ENCODE data around the gene CCDC3.

The CCDC3 gene

GRCh38 chr10:12929381-12929780, 72.1 kb downstream of the CCDC3 start:
- Mint-ChIP-seq H3K27ac (no peak overlapping the region), H3K4me1 (no peaks in the 10 kb centered on the region), H3K4me3 (no peak overlapping the region), H3K27me3 (no peaks in the 10 kb centered on the region), H3K9me3 (no peaks in the 10 kb centered on the region)
- ATAC-seq (no peak), DNase-seq (no peak)

GRCh38 chr10:12928571-12928970, 72.9 kb downstream of the CCDC3 start:
- no peaks in the 10 kb centered on the region for H3K4me1 Mint-ChIP-seq
- H3K27ac Mint-ChIP-seq: peak overlapping the region in 1 of 2 donors; percentile 31
- DNase-seq (no peak), ATAC-seq (no peak)
- no peak overlapping the region for H3K4me3 Mint-ChIP-seq
- no peaks in the 10 kb centered on the region for H3K9me3 Mint-ChIP-seq
- H3K27me3 Mint-ChIP-seq: no peaks in the 10 kb centered on the region

- ATAC-seq (no peak), DNase-seq (no peak)
- no peak overlapping the region for H3K4me3 Mint-ChIP-seq
- no peaks in the 10 kb centered on the region for H3K9me3 Mint-ChIP-seq
- H3K4me1 Mint-ChIP-seq: no peaks in the 10 kb centered on the region
- H3K27me3 Mint-ChIP-seq: no peaks in the 10 kb centered on the region
- H3K27ac Mint-ChIP-seq: no peak overlapping the region
Measured at GRCh38 chr10:12927896-12928295, 73.6 kb downstream of the CCDC3 start.

- no peaks in the 10 kb centered on the region for H3K4me1 Mint-ChIP-seq
- H3K27ac Mint-ChIP-seq: no peak overlapping the region
- H3K4me3 Mint-ChIP-seq: no peak overlapping the region
- ATAC-seq: no peak
- no peak for DNase-seq
- no peaks in the 10 kb centered on the region for H3K27me3 Mint-ChIP-seq
- H3K9me3 Mint-ChIP-seq: no peaks in the 10 kb centered on the region
Measured at GRCh38 chr10:12925845-12926244, 75.7 kb downstream of the CCDC3 start.

- DNase-seq (no peak), ATAC-seq (no peak)
- H3K4me1 Mint-ChIP-seq: no peaks in the 10 kb centered on the region
- no peaks in the 10 kb centered on the region for H3K27me3 Mint-ChIP-seq
- H3K27ac Mint-ChIP-seq: peak overlapping the region in 1 of 2 donors; percentile 69
- no peak overlapping the region for H3K4me3 Mint-ChIP-seq
- H3K9me3 Mint-ChIP-seq: no peaks in the 10 kb centered on the region
Measured at GRCh38 chr10:12924911-12925310, 76.6 kb downstream of the CCDC3 start.

- Mint-ChIP-seq H3K27ac (no peak overlapping the region), H3K9me3 (no peaks in the 10 kb centered on the region), H3K27me3 (no peaks in the 10 kb centered on the region), H3K4me1 (no peaks in the 10 kb centered on the region), H3K4me3 (no peak overlapping the region)
- ATAC-seq (no peak), DNase-seq (no peak)
Measured at GRCh38 chr10:12922117-12922900, 79.2 kb downstream of the CCDC3 start.

GRCh38 chr10:12921163-12921562, 80.3 kb downstream of the CCDC3 start:
- H3K27me3 Mint-ChIP-seq: no peaks in the 10 kb centered on the region
- H3K4me3 Mint-ChIP-seq: no peak overlapping the region
- H3K27ac Mint-ChIP-seq: no peak overlapping the region
- ATAC-seq: no peak
- no peak for DNase-seq
- H3K4me1 Mint-ChIP-seq: no peaks in the 10 kb centered on the region
- H3K9me3 Mint-ChIP-seq: no peaks in the 10 kb centered on the region

- no peak overlapping the region for H3K4me3 Mint-ChIP-seq
- H3K4me1 Mint-ChIP-seq: no peaks in the 10 kb centered on the region
- DNase-seq: no peak
- no peak for ATAC-seq
- peaks cover 9% of the 10 kb centered on the region for H3K27me3 Mint-ChIP-seq
- H3K9me3 Mint-ChIP-seq: no peaks in the 10 kb centered on the region
- H3K27ac Mint-ChIP-seq: no peak overlapping the region
Measured at GRCh38 chr10:12919574-12919973, 81.9 kb downstream of the CCDC3 start.

- Mint-ChIP-seq H3K4me1 (no peaks in the 10 kb centered on the region), H3K4me3 (no peak overlapping the region), H3K27ac (no peak overlapping the region), H3K9me3 (peaks cover 9 to 10% of the 10 kb centered on the region in 2 donors), H3K27me3 (peaks cover 24% of the 10 kb centered on the region)
- ATAC-seq (no peak), DNase-seq (no peak)
Measured at GRCh38 chr10:12916587-12916986, 84.9 kb downstream of the CCDC3 start.

- Mint-ChIP-seq H3K27me3 (peaks cover 24% of the 10 kb centered on the region), H3K27ac (no peak overlapping the region), H3K4me1 (no peaks in the 10 kb centered on the region), H3K4me3 (no peak overlapping the region), H3K9me3 (peaks cover 9 to 10% of the 10 kb centered on the region in 2 donors)
- no peak for DNase-seq
- no peak for ATAC-seq
Measured at GRCh38 chr10:12915637-12916168, 85.8 kb downstream of the CCDC3 start.

GRCh38 chr10:12914111-12914510, 87.4 kb downstream of the CCDC3 start:
- Mint-ChIP-seq H3K4me3 (no peak overlapping the region), H3K4me1 (no peaks in the 10 kb centered on the region), H3K27ac (no peak overlapping the region), H3K27me3 (peaks cover 24% of the 10 kb centered on the region), H3K9me3 (peaks cover 9 to 10% of the 10 kb centered on the region in 2 donors)
- DNase-seq: no peak
- ATAC-seq: no peak

GRCh38 chr10:12911795-12912194, 89.7 kb downstream of the CCDC3 start:
- DNase-seq (no peak), ATAC-seq (no peak)
- H3K4me1 Mint-ChIP-seq: no peaks in the 10 kb centered on the region
- H3K9me3 Mint-ChIP-seq: peaks cover 9 to 10% of the 10 kb centered on the region in 2 donors
- H3K27ac Mint-ChIP-seq: no peak overlapping the region
- H3K27me3 Mint-ChIP-seq: peaks cover 35% of the 10 kb centered on the region
- no peak overlapping the region for H3K4me3 Mint-ChIP-seq

GRCh38 chr10:12910835-12911234, 90.7 kb downstream of the CCDC3 start:
- no peak for DNase-seq
- Mint-ChIP-seq H3K4me1 (no peaks in the 10 kb centered on the region), H3K4me3 (no peak overlapping the region), H3K27me3 (peaks cover 44% of the 10 kb centered on the region), H3K27ac (no peak overlapping the region), H3K9me3 (peaks cover 9 to 10% of the 10 kb centered on the region in 2 donors)
- ATAC-seq: no peak

- DNase-seq (no peak), ATAC-seq (no peak)
- Mint-ChIP-seq H3K27ac (no peak overlapping the region), H3K4me1 (no peaks in the 10 kb centered on the region), H3K27me3 (peaks cover 47% of the 10 kb centered on the region), H3K4me3 (no peak overlapping the region), H3K9me3 (peaks cover 9 to 10% of the 10 kb centered on the region in 2 donors)
Measured at GRCh38 chr10:12909836-12910185, 91.7 kb downstream of the CCDC3 start.

- H3K4me1 Mint-ChIP-seq: no peaks in the 10 kb centered on the region
- no peak for ATAC-seq
- no peak overlapping the region for H3K27ac Mint-ChIP-seq
- DNase-seq: no peak
- peaks cover 42% of the 10 kb centered on the region for H3K27me3 Mint-ChIP-seq
- H3K4me3 Mint-ChIP-seq: no peak overlapping the region
- H3K9me3 Mint-ChIP-seq: peaks cover 9 to 10% of the 10 kb centered on the region in 2 donors
Measured at GRCh38 chr10:12909182-12909835, 92.2 kb downstream of the CCDC3 start.

- Mint-ChIP-seq H3K4me1 (no peaks in the 10 kb centered on the region), H3K9me3 (peaks cover 9 to 10% of the 10 kb centered on the region in 2 donors), H3K27me3 (peaks cover 37% of the 10 kb centered on the region), H3K4me3 (no peak overlapping the region), H3K27ac (no peak overlapping the region)
- ATAC-seq (no peak), DNase-seq (no peak)
Measured at GRCh38 chr10:12908773-12909172, 92.7 kb downstream of the CCDC3 start.

Data from stimulated activated naive CD8-positive, alpha-beta T cell treated with anti-CD3 and anti-CD28 coated beads, Interleukin-15, amount 100 ng/mL, for 72 hours (primary cell).